HCT116 (cell line): ENCODE data around the gene OR6X1. TPM values are rescaled to one million over a fixed set of nuclear protein-coding genes. Genes with fewer than 3 reads are reported as not detected.

ENCODE experiments used
- ATAC-seq: fragments of 200-7000 bp; cut with Tn5 transposase; 2 replicates; pipeline ENCODE4 v1.9.1; 2020; ENCODE audit warnings: mild to moderate bottlenecking, moderate library complexity
- BruUV-seq: library from RNA; stranded (reverse); fragments of 400-500 nt; replicated peaks from 2 replicates; lab custom pipeline; 2021; lab: Mats Ljungman, UMichigan
- CTCF ChIA-PET: fragments of 300-600 bp; sonication (Branson Sonifier 250); formaldehyde crosslinking; loops from one replicate; lab custom pipeline; 2021; ENCODE audit warnings: antibody characterized with exemption; lab: Charles Lee
- POLR2A ChIA-PET: fragments of 300-600, 350-600 bp; sonication (Branson Sonifier 250); formaldehyde crosslinking; loops from one replicate; lab custom pipeline; 2021; ENCODE audit warnings: antibody characterized with exemption; lab: Charles Lee
- RAD21 ChIA-PET, 2 experiments: fragments of 300-600 bp; sonication (Branson Sonifier 250); formaldehyde crosslinking; loops; one replicate each; lab custom pipeline; 2023; ENCODE audit warnings: low total read pairs in 2 of 2; ENCODE audit not compliant: uncharacterized antibody in 2 of 2, unreplicated experiment in 2 of 2, low non-redundant PET in 1 of 2; lab: Charles Lee
- DNase-seq: peaks from one replicate; pipeline ENCODE4 v3.0.0-alpha.2; 2010; ENCODE audit warnings: low read depth, low spot score
- H2AFZ ChIP-seq: fragments of 200-600 bp; shearing (Covaris generic), sonication (generic); 2 replicates; pipeline ENCODE4 v1.6.1; 2017; ENCODE audit warnings: low read depth, mixed run types, mixed read lengths, antibody characterized with exemption, low read length; ENCODE audit not compliant: poor library complexity, severe bottlenecking
- H3K27ac ChIP-seq: 2 replicates; pipeline ENCODE4 v1.5.1; 2012; ENCODE audit warnings: low read depth, low read length
- H3K27me3 ChIP-seq: fragments of 200-600 bp; sonication (generic); 2 replicates; pipeline ENCODE4 v1.6.1; 2016; ENCODE audit warnings: mixed run types, low read length, mixed read lengths; ENCODE audit not compliant: insufficient read depth
- H3K36me3 ChIP-seq, 2 experiments: fragments of 200-500 bp in 1 of 2; fragments of 200-600 bp in 1 of 2; sonication (Bioruptor generic) in 1 of 2; sonication (generic) in 1 of 2; 2 replicates each; pipeline versions ENCODE4 v1.5.1 to v1.6.1; 2014 to 2016; ENCODE audit warnings: low read length in 2 of 2, inconsistent platforms in 1 of 2, mixed read lengths in 1 of 2, mixed run types in 1 of 2; ENCODE audit not compliant: insufficient read depth in 2 of 2, control insufficient read depth in 1 of 2
- H3K4me1 ChIP-seq, 2 experiments: fragments of 200-600 bp in 1 of 2; sonication (generic) in 1 of 2; 2 replicates each; pipeline versions ENCODE4 v1.5.1 to v1.6.1; 2012 to 2017; ENCODE audit warnings: low read length in 2 of 2, inconsistent platforms in 1 of 2, mild to moderate bottlenecking in 1 of 2, mixed read lengths in 1 of 2, mixed run types in 1 of 2, moderate library complexity in 1 of 2; ENCODE audit not compliant: insufficient read depth in 2 of 2, control insufficient read depth in 1 of 2
- H3K4me2 ChIP-seq: fragments of 200-600 bp; sonication (generic); 2 replicates; pipeline ENCODE4 v1.6.1; 2017; ENCODE audit warnings: mixed run types, low read length, mixed read lengths
- H3K4me3 ChIP-seq, 2 experiments: fragments of 200-600 bp in 1 of 2; sonication (generic) in 1 of 2; replicated peaks in 1 of 2; 2 replicates each; pipeline ENCODE4 v1.5.1; 2011 to 2016; ENCODE audit warnings: low read length in 2 of 2, control low read depth in 1 of 2, low read depth in 1 of 2, mild to moderate bottlenecking in 1 of 2, mixed read lengths in 1 of 2, mixed run types in 1 of 2
- H3K79me2 ChIP-seq: fragments of 200-600 bp; sonication (generic); 2 replicates; pipeline ENCODE4 v1.6.1; 2017; ENCODE audit warnings: mild to moderate bottlenecking, mixed run types, low read length, moderate library complexity, mixed read lengths; ENCODE audit not compliant: insufficient read depth
- H3K9ac ChIP-seq: fragments of 200-600 bp; sonication (generic); 2 replicates; pipeline ENCODE4 v1.6.1; 2016; ENCODE audit warnings: low read length, mixed read lengths
- H3K9me2 ChIP-seq: fragments of 200-600 bp; sonication (generic), shearing (Covaris generic); 2 replicates; pipeline ENCODE4 v1.6.1; 2017; ENCODE audit warnings: mixed run types, mild to moderate bottlenecking, moderate library complexity; ENCODE audit not compliant: insufficient read depth
- H3K9me3 ChIP-seq, 2 experiments: fragments of 200-500 bp in 1 of 2; fragments of 200-600 bp in 1 of 2; sonication (Bioruptor generic) in 1 of 2; sonication (generic) in 1 of 2; 2 replicates each; pipeline ENCODE4 v1.6.1; 2014 to 2017; ENCODE audit warnings: low read length in 2 of 2, mixed read lengths in 2 of 2, inconsistent platforms in 1 of 2, low read depth in 1 of 2, mild to moderate bottlenecking in 1 of 2, mixed run types in 1 of 2, moderate library complexity in 1 of 2; ENCODE audit not compliant: control insufficient read depth in 1 of 2, insufficient read depth in 1 of 2
- H4K20me1 ChIP-seq: fragments of 200-600 bp; sonication (generic), shearing (Covaris generic); 2 replicates; pipeline ENCODE4 v1.6.1; 2017; ENCODE audit warnings: mixed run types, mild to moderate bottlenecking, moderate library complexity; ENCODE audit not compliant: insufficient read depth
- ELF1 ChIP-seq: IDR thresholded peaks from 2 replicates; pipeline ENCODE4 v1.6.1; 2012; ENCODE audit warnings: low read depth, borderline replicate concordance
- EZH2phosphoT487 ChIP-seq: fragments of 200-600 bp; IDR thresholded peaks from 2 replicates; pipeline ENCODE4 v1.6.1; 2018; ENCODE audit warnings: antibody characterized with exemption, borderline replicate concordance
- FOSL1 ChIP-seq: IDR thresholded peaks from 2 replicates; pipeline ENCODE4 v1.6.1; 2012; ENCODE audit warnings: low read depth
- JUND ChIP-seq: IDR thresholded peaks from 2 replicates; pipeline ENCODE4 v1.6.1; 2012
- POLR2A ChIP-seq: IDR thresholded peaks from 2 replicates; pipeline ENCODE4 v1.7.0; 2011; ENCODE audit warnings: borderline replicate concordance; ENCODE audit not compliant: insufficient read depth, insufficient read length; ENCODE audit errors: extremely low read depth
- POLR2AphosphoS5 ChIP-seq: IDR thresholded peaks from 2 replicates; pipeline ENCODE4 v1.6.1; 2011; ENCODE audit warnings: mild to moderate bottlenecking, low read depth, low read length, moderate library complexity
- SIN3A ChIP-seq: IDR thresholded peaks from 2 replicates; pipeline ENCODE4 v1.6.1; 2012; ENCODE audit warnings: low read depth
- SP1 ChIP-seq: IDR thresholded peaks from 2 replicates; pipeline ENCODE4 v1.6.1; 2012; ENCODE audit warnings: low read depth
- SRF ChIP-seq: IDR thresholded peaks from 2 replicates; pipeline ENCODE4 v1.6.1; 2012; ENCODE audit warnings: low read depth
- TCF7L2 ChIP-seq: IDR thresholded peaks from 2 replicates; pipeline ENCODE4 v1.7.0; 2011; ENCODE audit warnings: borderline replicate concordance, inconsistent platforms; ENCODE audit not compliant: insufficient read depth, insufficient read length; ENCODE audit errors: extremely low read depth
- YY1 ChIP-seq: IDR thresholded peaks from 2 replicates; pipeline ENCODE4 v1.6.1; 2011; ENCODE audit warnings: low read length, low read depth, moderate library complexity, mild to moderate bottlenecking; ENCODE audit not compliant: insufficient replicate concordance; ENCODE audit errors: extremely low read depth
- ZFX ChIP-seq: fragments of 450-650 bp; IDR thresholded peaks from 2 replicates; pipeline ENCODE4 v1.6.1; 2017
- intact Hi-C: fragments of 100-400 bp; cut with micrococcal nuclease; formaldehyde crosslinking; loops from 2 replicates; pipeline ENCODE4 v1.10.0; 2022
- total RNA-seq: library from RNA; stranded (reverse); gene quantifications from one replicate; pipeline ENCODE4 v1.2.1, GENCODE V29; 2021; ENCODE audit not compliant: unreplicated experiment
- TF ChIP-seq, protein P1 (sequence below): IDR thresholded peaks from 2 replicates; pipeline ENCODE4 v1.6.1; 2012; ENCODE audit warnings: low read depth
- TF ChIP-seq, protein P2 (sequence below): IDR thresholded peaks from 2 replicates; pipeline ENCODE4 v1.6.1; 2012

Gene OR6X1
- total RNA-seq, 1 experiment from 2014 or later = not detected

DNA sequence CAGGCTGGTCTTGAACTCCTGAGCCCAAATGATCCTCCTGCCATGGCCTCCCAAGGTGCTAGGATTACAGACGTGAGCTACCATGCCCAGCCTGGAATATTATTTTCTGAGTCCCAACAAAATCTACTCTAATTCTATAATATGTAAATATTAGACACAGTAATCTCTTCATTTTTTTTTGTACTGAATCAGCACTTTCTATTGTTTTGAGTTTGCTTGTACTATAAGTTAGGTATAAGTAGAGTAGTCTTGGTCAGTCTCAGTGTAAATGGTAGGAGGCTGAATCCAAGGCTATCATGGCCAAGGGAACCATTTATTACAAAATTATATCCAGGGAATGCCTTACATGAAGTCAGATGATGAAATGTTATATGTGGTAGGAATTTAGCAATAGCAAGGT lies 19.6 kb upstream of the OR6X1 start:
- no peaks in the 10 kb centered on the region for H4K20me1 ChIP-seq
- no peaks in the 10 kb centered on the region for H3K79me2 ChIP-seq
- no TSS peak for BruUV-seq
- H3K4me1 ChIP-seq = no peaks in the 10 kb centered on the region
- ChIA-PET POLR2A (no interaction called here), CTCF (no interaction called here), RAD21 (no interaction called here)
- no peak for DNase-seq
- no peak for ATAC-seq
- no peaks in the 10 kb centered on the region for H3K36me3 ChIP-seq
- no peaks in the 10 kb centered on the region for H3K9me3 ChIP-seq
- H3K27ac ChIP-seq = no peak overlapping the region
- no peak overlapping the region for H3K9ac ChIP-seq
- intact Hi-C loops = no loop called here
- no peaks in the 10 kb centered on the region for H3K9me2 ChIP-seq
- no peaks in the 10 kb centered on the region for H3K27me3 ChIP-seq
- no peak overlapping the region for H3K4me2 ChIP-seq
- TF ChIP-seq YY1 = no peak
- no peak for TF ChIP-seq JUND
- TF ChIP-seq, protein P1, sequence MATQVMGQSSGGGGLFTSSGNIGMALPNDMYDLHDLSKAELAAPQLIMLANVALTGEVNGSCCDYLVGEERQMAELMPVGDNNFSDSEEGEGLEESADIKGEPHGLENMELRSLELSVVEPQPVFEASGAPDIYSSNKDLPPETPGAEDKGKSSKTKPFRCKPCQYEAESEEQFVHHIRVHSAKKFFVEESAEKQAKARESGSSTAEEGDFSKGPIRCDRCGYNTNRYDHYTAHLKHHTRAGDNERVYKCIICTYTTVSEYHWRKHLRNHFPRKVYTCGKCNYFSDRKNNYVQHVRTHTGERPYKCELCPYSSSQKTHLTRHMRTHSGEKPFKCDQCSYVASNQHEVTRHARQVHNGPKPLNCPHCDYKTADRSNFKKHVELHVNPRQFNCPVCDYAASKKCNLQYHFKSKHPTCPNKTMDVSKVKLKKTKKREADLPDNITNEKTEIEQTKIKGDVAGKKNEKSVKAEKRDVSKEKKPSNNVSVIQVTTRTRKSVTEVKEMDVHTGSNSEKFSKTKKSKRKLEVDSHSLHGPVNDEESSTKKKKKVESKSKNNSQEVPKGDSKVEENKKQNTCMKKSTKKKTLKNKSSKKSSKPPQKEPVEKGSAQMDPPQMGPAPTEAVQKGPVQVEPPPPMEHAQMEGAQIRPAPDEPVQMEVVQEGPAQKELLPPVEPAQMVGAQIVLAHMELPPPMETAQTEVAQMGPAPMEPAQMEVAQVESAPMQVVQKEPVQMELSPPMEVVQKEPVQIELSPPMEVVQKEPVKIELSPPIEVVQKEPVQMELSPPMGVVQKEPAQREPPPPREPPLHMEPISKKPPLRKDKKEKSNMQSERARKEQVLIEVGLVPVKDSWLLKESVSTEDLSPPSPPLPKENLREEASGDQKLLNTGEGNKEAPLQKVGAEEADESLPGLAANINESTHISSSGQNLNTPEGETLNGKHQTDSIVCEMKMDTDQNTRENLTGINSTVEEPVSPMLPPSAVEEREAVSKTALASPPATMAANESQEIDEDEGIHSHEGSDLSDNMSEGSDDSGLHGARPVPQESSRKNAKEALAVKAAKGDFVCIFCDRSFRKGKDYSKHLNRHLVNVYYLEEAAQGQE = no peak
- no peak for TF ChIP-seq ELF1
- TF ChIP-seq POLR2A = no peak
- no peak for TF ChIP-seq TCF7L2
- TF ChIP-seq ZFX = no peak
- no peak for TF ChIP-seq SIN3A
- TF ChIP-seq FOSL1 = no peak
- no peak for TF ChIP-seq EZH2phosphoT487
- TF ChIP-seq SRF = no peak
- TF ChIP-seq SP1 = no peak
- TF ChIP-seq, protein P2, sequence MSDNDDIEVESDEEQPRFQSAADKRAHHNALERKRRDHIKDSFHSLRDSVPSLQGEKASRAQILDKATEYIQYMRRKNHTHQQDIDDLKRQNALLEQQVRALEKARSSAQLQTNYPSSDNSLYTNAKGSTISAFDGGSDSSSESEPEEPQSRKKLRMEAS = no peak
- TF ChIP-seq POLR2AphosphoS5 = no peak
- H3K4me3 ChIP-seq = no peak overlapping the region
- H2AFZ ChIP-seq = no peak overlapping the region
